ENCODE measurements around the gene SLC39A11.
"Not testable (repeated sequence)": the region's sequence is repeated elsewhere in the genome, so short reads cannot be mapped to it uniquely, and the experiment has no call there.

The SLC39A11 gene

GRCh38 chr17:72765368-72766153 is 326.9 kb downstream of the SLC39A11 start:
- no peak for DNase-seq (ENCODE audit: low read depth in 2 of 3, low spot score in 1 of 3)

- no peak for DNase-seq (ENCODE audit: low read depth in 2 of 3, low spot score in 1 of 3)
These were observed 327.9 kb downstream of the SLC39A11 start for GRCh38 chr17:72764632-72765041.

- DNase-seq (ENCODE audit: low read depth in 2 of 3, low spot score in 1 of 3), result no peak
These were observed 328.5 kb downstream of the SLC39A11 start for GRCh38 chr17:72763981-72764380.

- DNase-seq (ENCODE audit: low read depth in 2 of 3, low spot score in 1 of 3), result not testable (repeated sequence)
These were observed 330.5 kb downstream of the SLC39A11 start for GRCh38 chr17:72761893-72762575.

GRCh38 chr17:72761431-72761830 is 331.1 kb downstream of the SLC39A11 start:
- DNase-seq (ENCODE audit: low read depth in 2 of 3, low spot score in 1 of 3), result no peak

GRCh38 chr17:72760368-72760767 is 332.1 kb downstream of the SLC39A11 start:
- no peak for DNase-seq (ENCODE audit: low read depth in 2 of 3, low spot score in 1 of 3)

- DNase-seq (ENCODE audit: low read depth in 2 of 3, low spot score in 1 of 3), result no peak
These were observed 333.2 kb downstream of the SLC39A11 start for GRCh38 chr17:72759301-72759700.

- DNase-seq (ENCODE audit: low read depth in 2 of 3, low spot score in 1 of 3), result no peak
These were observed 336.2 kb downstream of the SLC39A11 start for GRCh38 chr17:72756256-72756655.

GRCh38 chr17:72754513-72754912 is 338.0 kb downstream of the SLC39A11 start:
- DNase-seq (ENCODE audit: low read depth in 2 of 3, low spot score in 1 of 3), result no peak

GRCh38 chr17:72751746-72752145 is 340.7 kb downstream of the SLC39A11 start:
- DNase-seq (ENCODE audit: low read depth in 2 of 3, low spot score in 1 of 3), result no peak

GRCh38 chr17:72749119-72749572 is 343.3 kb downstream of the SLC39A11 start:
- DNase-seq (ENCODE audit: low read depth in 2 of 3, low spot score in 1 of 3), result no peak

- no peak for DNase-seq (ENCODE audit: low read depth in 2 of 3, low spot score in 1 of 3)
These were observed 345.0 kb downstream of the SLC39A11 start for GRCh38 chr17:72747501-72747900.

GRCh38 chr17:72745241-72745640 is 347.2 kb downstream of the SLC39A11 start:
- no peak for DNase-seq (ENCODE audit: low read depth in 2 of 3, low spot score in 1 of 3)

- DNase-seq (ENCODE audit: low read depth in 2 of 3, low spot score in 1 of 3), result no peak
These were observed 349.4 kb downstream of the SLC39A11 start for GRCh38 chr17:72743037-72743467.

- DNase-seq (ENCODE audit: low read depth in 2 of 3, low spot score in 1 of 3), result no peak
These were observed 355.3 kb downstream of the SLC39A11 start for GRCh38 chr17:72737151-72737690.

- DNase-seq (ENCODE audit: low read depth in 2 of 3, low spot score in 1 of 3), result no peak
These were observed 356.9 kb downstream of the SLC39A11 start for GRCh38 chr17:72735592-72735991.

GRCh38 chr17:72735048-72735447 is 357.4 kb downstream of the SLC39A11 start:
- DNase-seq (ENCODE audit: low read depth in 2 of 3, low spot score in 1 of 3), result no peak

GRCh38 chr17:72734613-72735012 is 357.9 kb downstream of the SLC39A11 start:
- DNase-seq (ENCODE audit: low read depth in 2 of 3, low spot score in 1 of 3), result no peak

GRCh38 chr17:72733619-72734282 is 358.7 kb downstream of the SLC39A11 start:
- no peak for DNase-seq (ENCODE audit: low read depth in 2 of 3, low spot score in 1 of 3)

GRCh38 chr17:72732893-72733618 is 359.4 kb downstream of the SLC39A11 start:
- no peak for DNase-seq (ENCODE audit: low read depth in 2 of 3, low spot score in 1 of 3)

- no peak for DNase-seq (ENCODE audit: low read depth in 2 of 3, low spot score in 1 of 3)
These were observed 362.4 kb downstream of the SLC39A11 start for GRCh38 chr17:72730077-72730476.

All from stimulated activated CD4-positive, alpha-beta T cell treated with anti-CD3 and anti-CD28 coated beads, Interleukin-12 subunit alpha, Interleukin-12 subunit beta, amount 100 ng/mL, for 48 hours (primary cell).